GM10266 (cell line): Measurements from ENCODE around the gene ZDHHC14.

Source experiments
- DNase-seq: peaks from one replicate; pipeline ENCODE4 v3.0.0; 2012; ENCODE audit errors: extremely low spot score
- TF ChIP-seq, protein P1 (sequence below): IDR thresholded peaks from 2 replicates; pipeline ENCODE4 v1.5.1; 2012; ENCODE audit warnings: mild to moderate bottlenecking, low read depth; ENCODE audit not compliant: control insufficient read depth, insufficient read depth; ENCODE audit errors: missing control alignments

The ZDHHC14 gene

DNA sequence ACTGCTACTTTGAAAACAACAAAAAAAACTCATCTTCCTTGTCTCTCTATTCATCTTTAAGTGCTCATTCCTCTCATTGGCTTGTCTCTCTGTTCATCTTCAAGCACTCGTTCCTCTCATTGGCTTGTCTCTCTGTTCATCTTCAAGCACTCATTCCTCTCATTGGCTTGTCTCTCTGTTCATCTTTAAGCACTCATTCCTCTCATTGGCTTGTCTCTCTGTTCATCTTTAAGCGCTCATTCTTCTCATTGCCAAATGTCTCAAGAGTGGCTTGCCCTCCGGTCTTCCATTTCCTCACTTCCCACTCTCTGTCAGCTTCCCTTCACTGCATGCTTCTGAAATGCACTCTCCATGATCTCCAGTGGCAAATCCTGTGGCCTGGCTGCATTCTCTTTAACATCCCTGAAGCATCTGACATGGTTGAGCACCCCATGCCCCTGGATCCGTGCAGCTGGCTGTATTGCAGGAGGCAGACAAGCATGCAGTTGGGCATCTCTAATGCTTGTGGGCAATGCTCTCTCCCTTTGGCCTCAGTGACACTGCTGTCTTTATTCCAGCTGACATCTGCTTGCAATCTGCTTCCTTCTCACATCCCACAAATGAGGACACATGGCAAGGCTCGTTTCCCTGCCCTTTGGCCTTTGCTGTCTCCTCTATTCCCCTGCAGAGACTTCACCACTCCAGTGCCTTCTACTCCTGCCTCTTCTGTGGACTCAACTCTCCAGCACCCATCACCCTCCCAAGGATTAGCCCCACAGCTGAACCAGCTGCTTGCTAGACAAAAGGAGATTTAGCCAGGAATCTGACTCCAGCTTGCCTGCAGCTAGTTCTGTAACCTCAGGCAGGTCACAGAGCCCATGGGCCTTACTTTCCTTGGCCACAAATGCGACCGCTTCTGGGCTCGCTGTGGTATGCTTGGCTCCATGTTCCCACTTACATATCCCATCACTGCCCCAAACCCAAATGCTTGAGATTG is 298.9 kb downstream of the ZDHHC14 start:
- TF ChIP-seq, protein P1, sequence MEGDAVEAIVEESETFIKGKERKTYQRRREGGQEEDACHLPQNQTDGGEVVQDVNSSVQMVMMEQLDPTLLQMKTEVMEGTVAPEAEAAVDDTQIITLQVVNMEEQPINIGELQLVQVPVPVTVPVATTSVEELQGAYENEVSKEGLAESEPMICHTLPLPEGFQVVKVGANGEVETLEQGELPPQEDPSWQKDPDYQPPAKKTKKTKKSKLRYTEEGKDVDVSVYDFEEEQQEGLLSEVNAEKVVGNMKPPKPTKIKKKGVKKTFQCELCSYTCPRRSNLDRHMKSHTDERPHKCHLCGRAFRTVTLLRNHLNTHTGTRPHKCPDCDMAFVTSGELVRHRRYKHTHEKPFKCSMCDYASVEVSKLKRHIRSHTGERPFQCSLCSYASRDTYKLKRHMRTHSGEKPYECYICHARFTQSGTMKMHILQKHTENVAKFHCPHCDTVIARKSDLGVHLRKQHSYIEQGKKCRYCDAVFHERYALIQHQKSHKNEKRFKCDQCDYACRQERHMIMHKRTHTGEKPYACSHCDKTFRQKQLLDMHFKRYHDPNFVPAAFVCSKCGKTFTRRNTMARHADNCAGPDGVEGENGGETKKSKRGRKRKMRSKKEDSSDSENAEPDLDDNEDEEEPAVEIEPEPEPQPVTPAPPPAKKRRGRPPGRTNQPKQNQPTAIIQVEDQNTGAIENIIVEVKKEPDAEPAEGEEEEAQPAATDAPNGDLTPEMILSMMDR: no peak
- DNase-seq: no peak

DNA sequence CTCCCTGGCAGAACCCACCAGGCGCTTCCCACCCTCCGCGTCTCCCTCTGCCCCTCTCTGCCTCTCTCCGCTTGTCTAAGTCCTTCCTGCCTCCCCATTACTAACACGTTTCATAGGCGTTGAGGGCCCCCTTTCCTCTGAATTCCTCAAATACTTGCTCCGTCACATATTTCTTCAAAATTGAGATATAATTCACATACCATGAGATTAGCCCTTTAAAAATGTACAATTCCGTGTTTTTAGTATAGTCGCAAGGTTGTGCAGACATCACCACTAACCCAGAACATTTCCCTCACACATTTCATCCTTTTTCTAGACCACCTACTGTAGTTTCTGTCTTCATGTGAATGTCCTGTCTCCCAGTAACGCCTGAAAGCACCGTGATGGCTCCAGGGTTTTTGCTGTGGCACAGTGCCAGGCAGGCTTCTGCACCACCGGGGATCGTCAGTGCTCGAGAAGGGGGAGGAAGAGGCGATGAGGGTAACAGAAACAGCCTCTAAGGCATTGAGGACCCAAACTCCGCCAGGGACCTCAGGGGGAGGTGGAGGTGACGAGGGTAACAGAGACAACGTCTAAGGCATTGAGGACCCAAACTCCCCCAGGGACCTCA is 300.2 kb downstream of the ZDHHC14 start:
- TF ChIP-seq, protein P1: no peak
- no peak for DNase-seq

DNA sequence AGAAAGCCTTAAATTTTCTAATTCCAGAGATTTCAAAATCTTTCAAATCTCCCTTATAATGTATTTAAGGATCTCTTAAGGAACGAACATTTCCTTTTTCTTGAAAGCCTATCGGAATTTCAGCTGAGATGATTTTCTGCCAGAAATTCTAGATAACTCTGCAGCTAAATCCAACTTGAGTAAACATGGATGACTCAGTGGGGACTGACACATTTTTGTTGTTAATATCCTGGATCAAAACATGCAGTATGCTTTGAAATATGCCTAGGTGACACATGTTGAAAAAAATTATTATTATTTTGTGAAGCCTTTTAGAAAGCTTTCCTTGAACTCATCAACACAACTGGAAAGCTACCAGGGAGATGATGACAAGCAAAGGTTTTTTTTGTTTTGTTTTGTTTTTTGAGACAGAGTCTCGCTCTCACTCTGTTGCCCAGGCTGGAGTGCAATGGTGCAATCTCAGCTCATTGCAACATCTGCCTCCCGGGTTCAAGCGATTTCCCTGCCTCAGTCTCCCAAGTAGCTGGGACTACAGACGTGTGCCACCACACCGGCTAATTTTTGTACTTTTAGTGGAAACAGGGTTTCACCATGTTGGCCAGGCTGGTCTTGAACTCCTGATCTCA is 302.0 kb downstream of the ZDHHC14 start:
- no peak for DNase-seq
- TF ChIP-seq, protein P1: no peak

DNA sequence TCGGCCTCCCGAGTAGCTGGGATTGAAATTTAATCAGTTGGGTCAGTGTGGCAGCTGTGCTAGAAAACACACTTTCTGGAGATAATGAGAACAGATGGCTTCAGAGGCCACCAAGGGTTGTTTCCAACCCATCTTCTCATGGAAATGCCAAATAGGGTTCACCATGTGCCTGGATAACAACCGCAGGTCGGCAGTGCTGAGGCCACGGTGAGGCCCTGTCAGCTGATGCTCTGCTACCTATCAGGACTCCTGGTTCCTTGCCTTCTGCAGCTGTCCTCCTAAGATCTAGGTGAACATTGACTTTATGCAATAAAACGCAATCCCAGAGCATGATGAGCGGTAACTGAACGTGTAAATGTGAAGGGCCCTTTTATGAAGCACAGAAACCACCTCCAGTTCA is 302.7 kb downstream of the ZDHHC14 start:
- no peak for DNase-seq
- TF ChIP-seq, protein P1: no peak

DNA sequence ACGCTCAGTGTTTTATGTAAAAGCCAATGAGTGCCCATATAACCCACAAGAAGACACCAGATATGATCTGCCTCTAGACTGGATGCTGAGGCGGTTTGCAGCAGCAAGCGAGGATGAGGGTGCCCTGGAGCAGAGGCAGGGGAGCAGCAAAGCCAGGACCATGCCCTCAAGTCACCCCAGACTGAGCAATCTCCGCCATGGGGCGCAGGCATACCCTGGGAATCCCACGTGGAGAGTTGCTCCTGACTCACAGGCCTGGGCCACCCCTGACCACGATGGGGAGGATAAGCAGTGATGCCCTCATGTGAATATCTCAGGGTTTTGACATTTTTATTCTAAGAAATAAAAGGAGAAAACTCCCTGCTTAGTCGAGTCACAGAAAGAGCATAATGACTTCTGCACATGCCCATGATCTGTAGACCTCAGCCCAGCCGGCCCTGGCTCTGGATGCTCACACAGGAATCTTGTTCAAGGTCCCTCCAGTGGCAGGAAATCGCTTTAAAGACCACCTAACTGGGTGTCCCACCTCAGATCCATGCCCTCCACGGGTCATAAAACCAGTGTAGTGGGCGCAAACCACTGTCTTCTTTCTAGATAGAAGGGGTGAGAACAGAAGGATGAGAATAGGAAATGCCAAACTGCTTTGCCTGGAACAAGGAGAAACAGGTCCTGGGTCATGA is 303.8 kb downstream of the ZDHHC14 start:
- no peak for DNase-seq
- TF ChIP-seq, protein P1: no peak

DNA sequence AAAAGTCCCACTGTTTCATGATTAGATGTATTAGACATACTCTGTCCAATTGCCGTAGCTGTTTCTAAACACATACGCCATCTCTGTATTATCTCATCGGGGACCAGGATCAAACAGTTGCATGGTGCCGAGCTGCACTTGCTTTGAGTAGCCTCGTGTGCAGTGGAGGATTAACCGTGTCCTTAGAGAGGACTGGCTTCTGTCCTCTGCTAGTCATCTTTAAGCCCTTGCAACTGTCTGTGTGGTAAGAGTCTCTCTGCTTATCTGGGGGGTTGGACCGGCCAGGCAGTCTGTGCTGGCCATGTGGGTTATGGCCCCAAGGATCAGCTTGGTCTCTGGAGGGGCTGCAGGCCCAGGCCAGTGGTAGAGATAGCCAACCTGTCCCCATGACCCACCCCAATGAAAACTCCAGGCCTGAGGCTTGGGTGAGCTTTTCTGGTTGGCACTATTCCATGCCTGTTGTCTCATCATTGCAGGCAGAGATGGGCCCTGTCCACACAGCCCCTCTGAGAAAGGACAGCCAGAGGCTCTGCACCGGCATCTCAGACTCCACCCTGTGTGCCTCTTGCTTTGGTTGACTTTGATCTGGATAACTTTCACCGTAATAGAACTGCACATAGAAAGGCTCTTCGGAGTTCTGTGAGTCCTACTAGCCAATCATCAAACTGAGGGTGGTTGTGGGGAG is 304.7 kb downstream of the ZDHHC14 start:
- TF ChIP-seq, protein P1: no peak
- DNase-seq: no peak
